Myocyte (in vitro differentiated cells): ENCODE data around the gene MLC1. TPM values are rescaled to one million over a fixed set of nuclear protein-coding genes. Genes with fewer than 3 reads are reported as not detected.

Experiments used
- DNase-seq: peaks from one replicate; pipeline ENCODE4 v3.0.0-alpha.2; 2012; ENCODE audit warnings: low read depth
- total RNA-seq: library from RNA; depleted of rRNA; stranded (reverse); fragments of >200 nt; gene quantifications from 2 replicates; pipeline ENCODE4 v1.2.3, GENCODE V29; 2014

The MLC1 gene
- total RNA-seq, 1 donor from 2014 or later: not detected

GRCh38 chr22:50039669-50040443, 45.4 kb downstream of the MLC1 start:
- DNase-seq: no peak

- no peak for DNase-seq
Measured at GRCh38 chr22:50035976-50036724, 49.1 kb downstream of the MLC1 start.

GRCh38 chr22:50035131-50035881, 49.9 kb downstream of the MLC1 start:
- DNase-seq: no peak

GRCh38 chr22:50034126-50035081, 50.8 kb downstream of the MLC1 start:
- no peak for DNase-seq

- no peak for DNase-seq
Measured at GRCh38 chr22:50032941-50033601, 52.2 kb downstream of the MLC1 start.

GRCh38 chr22:50032109-50032871, 52.9 kb downstream of the MLC1 start:
- DNase-seq: no peak

- no peak for DNase-seq
Measured at GRCh38 chr22:50031189-50032091, 53.8 kb downstream of the MLC1 start.

- DNase-seq: peak; percentile 56
Measured at GRCh38 chr22:50030297-50031188, 54.7 kb downstream of the MLC1 start.

- DNase-seq: peak; percentile 92
Measured at GRCh38 chr22:50027639-50028537, 57.3 kb downstream of the MLC1 start.

- no peak for DNase-seq
Measured at GRCh38 chr22:50025993-50026392, 59.2 kb downstream of the MLC1 start.

- no peak for DNase-seq
Measured at GRCh38 chr22:50022171-50022819, 62.9 kb downstream of the MLC1 start.

GRCh38 chr22:50020606-50021005, 64.6 kb downstream of the MLC1 start:
- no peak for DNase-seq

- no peak for DNase-seq
Measured at GRCh38 chr22:50019316-50019715, 65.9 kb downstream of the MLC1 start.

GRCh38 chr22:50018608-50019285, 66.5 kb downstream of the MLC1 start:
- DNase-seq: no peak

GRCh38 chr22:50017701-50018224, 67.5 kb downstream of the MLC1 start:
- no peak for DNase-seq
